ENCODE measurements around the gene MSGN1. TPM values are rescaled to one million over a fixed set of nuclear protein-coding genes. Genes with fewer than 3 reads are reported as not detected.

The MSGN1 gene
- total RNA-seq, 1 donor from 2014 or later, result not detected

- Histone ChIP-seq H3K9ac (ENCODE audit: low read depth in 1 of 3, low read length in 3 of 3) (no peak overlapping the region), H3K27me3 (ENCODE audit: control insufficient read depth in 3 of 3, insufficient read depth in 3 of 3, low read length in 3 of 3) (no peaks in the 10 kb centered on the region), H3K4me1 (ENCODE audit: control insufficient read depth in 3 of 3, insufficient read depth in 3 of 3, low read length in 3 of 3) (no peaks in the 10 kb centered on the region), H3K27ac (ENCODE audit: low read depth, low read length) (no peak overlapping the region), H3K36me3 (ENCODE audit: control insufficient read depth in 3 of 3, insufficient read depth in 3 of 3, low read length in 3 of 3) (no peaks in the 10 kb centered on the region), H3K9me3 (ENCODE audit: control insufficient read depth in 3 of 3, low read length in 3 of 3) (no peaks in the 10 kb centered on the region), H3K4me3 (ENCODE audit: low read length in 3 of 3) (no peak overlapping the region)
Measured at GRCh38 chr2:17864676-17865075, 48.4 kb downstream of the MSGN1 start.

- Histone ChIP-seq H3K27me3 (ENCODE audit: control insufficient read depth in 3 of 3, insufficient read depth in 3 of 3, low read length in 3 of 3) (peaks cover 0 to 2% (median 0%) of the 10 kb centered on the region in 3 donors), H3K36me3 (ENCODE audit: control insufficient read depth in 3 of 3, insufficient read depth in 3 of 3, low read length in 3 of 3) (no peaks in the 10 kb centered on the region), H3K4me1 (ENCODE audit: control insufficient read depth in 3 of 3, insufficient read depth in 3 of 3, low read length in 3 of 3) (no peaks in the 10 kb centered on the region), H3K4me3 (ENCODE audit: low read length in 3 of 3) (no peak overlapping the region), H3K9me3 (ENCODE audit: control insufficient read depth in 3 of 3, low read length in 3 of 3) (no peaks in the 10 kb centered on the region), H3K27ac (ENCODE audit: low read depth, low read length) (no peak overlapping the region), H3K9ac (ENCODE audit: low read depth in 1 of 3, low read length in 3 of 3) (no peak overlapping the region)
Measured at GRCh38 chr2:17867133-17867532, 50.9 kb downstream of the MSGN1 start.

Other genes with a start within 250 kb of the MSGN1 start
- 18.8 TPM for gene SMC6, start 62.6 kb upstream of the MSGN1 start, total RNA-seq
- 11.0 TPM for gene GEN1, start 62.3 kb upstream of the MSGN1 start, total RNA-seq
- 12.5 TPM for gene KCNS3, start 62.2 kb downstream of the MSGN1 start, total RNA-seq

All from skeletal muscle tissue (tissue), 4 donors.